Measurements from ENCODE around the gene PICK1. TPM values are rescaled to one million over a fixed set of nuclear protein-coding genes. Genes with fewer than 3 reads are reported as not detected.

Gene PICK1
- total RNA-seq, 1 experiment from 2014 or later, result 26.6 TPM

DNA sequence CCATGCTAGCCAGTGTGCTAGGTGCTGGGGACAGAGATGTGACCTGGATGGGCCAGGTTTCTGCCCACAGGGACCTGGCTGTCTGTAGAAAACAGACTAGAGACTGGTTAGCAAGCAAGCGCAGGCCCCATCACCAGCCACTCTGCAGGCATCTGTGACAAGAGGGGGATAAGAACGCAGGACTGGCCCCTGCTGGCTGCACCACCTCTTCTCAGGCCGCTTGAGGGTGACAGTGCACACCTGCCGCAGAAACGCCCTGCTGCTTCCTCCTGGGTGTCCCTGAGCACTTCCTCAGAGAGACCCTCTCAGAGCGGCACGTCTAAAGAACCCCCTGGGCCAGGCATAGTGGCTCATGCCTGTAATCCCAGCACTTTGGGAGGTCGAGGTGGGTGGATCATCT, 5.9 kb upstream of the PICK1 start:
- Histone ChIP-seq H3K36me3 (ENCODE audit: insufficient read depth, low read length, poor library complexity, severe bottlenecking) (no peaks in the 10 kb centered on the region), H3K4me1 (ENCODE audit: insufficient read depth, low read length, poor library complexity, severe bottlenecking) (no peaks in the 10 kb centered on the region), H3K4me3 (ENCODE audit: low read depth, low read length, poor library complexity, severe bottlenecking) (no peak overlapping the region), H3K27ac (ENCODE audit: low read depth, low read length, poor library complexity, severe bottlenecking) (no peak overlapping the region), H3K9me3 (ENCODE audit: low read depth, low read length, poor library complexity, severe bottlenecking) (no peaks in the 10 kb centered on the region), H3K27me3 (replicated peaks; ENCODE audit: insufficient read depth, low read depth, low read length, poor library complexity) (no peaks in the 10 kb centered on the region)
- BruUV-seq (replicated peaks), result no TSS peak
- no peak for DNase-seq (ENCODE audit: low spot score)
- CTCF ChIA-PET, result interaction anchor here (1.7 kb wide), 1 partner anchor 17 kb away, joined by 6 read pairs; no protein-coding TSS in a partner anchor
- POLR2A ChIA-PET (ENCODE audit: low non-redundant PET), result no interaction called here
- TF ChIP-seq EZH2 (IDR thresholded peaks at IDR 0.05; ENCODE audit: borderline replicate concordance, low read depth, low read length, poor library complexity, severe bottlenecking), result no peak
- TF ChIP-seq, protein P1, sequence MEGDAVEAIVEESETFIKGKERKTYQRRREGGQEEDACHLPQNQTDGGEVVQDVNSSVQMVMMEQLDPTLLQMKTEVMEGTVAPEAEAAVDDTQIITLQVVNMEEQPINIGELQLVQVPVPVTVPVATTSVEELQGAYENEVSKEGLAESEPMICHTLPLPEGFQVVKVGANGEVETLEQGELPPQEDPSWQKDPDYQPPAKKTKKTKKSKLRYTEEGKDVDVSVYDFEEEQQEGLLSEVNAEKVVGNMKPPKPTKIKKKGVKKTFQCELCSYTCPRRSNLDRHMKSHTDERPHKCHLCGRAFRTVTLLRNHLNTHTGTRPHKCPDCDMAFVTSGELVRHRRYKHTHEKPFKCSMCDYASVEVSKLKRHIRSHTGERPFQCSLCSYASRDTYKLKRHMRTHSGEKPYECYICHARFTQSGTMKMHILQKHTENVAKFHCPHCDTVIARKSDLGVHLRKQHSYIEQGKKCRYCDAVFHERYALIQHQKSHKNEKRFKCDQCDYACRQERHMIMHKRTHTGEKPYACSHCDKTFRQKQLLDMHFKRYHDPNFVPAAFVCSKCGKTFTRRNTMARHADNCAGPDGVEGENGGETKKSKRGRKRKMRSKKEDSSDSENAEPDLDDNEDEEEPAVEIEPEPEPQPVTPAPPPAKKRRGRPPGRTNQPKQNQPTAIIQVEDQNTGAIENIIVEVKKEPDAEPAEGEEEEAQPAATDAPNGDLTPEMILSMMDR (conservative IDR thresholded peaks at IDR 0.05; ENCODE audit: low read depth, low read length), result no peak
- intact Hi-C loops (cut with micrococcal nuclease; ENCODE audit: unreplicated experiment), result loop anchor here (5.0 kb wide), 1 partner anchor 521 kb away; the partner anchor contains the start of gene DMC1

DNA sequence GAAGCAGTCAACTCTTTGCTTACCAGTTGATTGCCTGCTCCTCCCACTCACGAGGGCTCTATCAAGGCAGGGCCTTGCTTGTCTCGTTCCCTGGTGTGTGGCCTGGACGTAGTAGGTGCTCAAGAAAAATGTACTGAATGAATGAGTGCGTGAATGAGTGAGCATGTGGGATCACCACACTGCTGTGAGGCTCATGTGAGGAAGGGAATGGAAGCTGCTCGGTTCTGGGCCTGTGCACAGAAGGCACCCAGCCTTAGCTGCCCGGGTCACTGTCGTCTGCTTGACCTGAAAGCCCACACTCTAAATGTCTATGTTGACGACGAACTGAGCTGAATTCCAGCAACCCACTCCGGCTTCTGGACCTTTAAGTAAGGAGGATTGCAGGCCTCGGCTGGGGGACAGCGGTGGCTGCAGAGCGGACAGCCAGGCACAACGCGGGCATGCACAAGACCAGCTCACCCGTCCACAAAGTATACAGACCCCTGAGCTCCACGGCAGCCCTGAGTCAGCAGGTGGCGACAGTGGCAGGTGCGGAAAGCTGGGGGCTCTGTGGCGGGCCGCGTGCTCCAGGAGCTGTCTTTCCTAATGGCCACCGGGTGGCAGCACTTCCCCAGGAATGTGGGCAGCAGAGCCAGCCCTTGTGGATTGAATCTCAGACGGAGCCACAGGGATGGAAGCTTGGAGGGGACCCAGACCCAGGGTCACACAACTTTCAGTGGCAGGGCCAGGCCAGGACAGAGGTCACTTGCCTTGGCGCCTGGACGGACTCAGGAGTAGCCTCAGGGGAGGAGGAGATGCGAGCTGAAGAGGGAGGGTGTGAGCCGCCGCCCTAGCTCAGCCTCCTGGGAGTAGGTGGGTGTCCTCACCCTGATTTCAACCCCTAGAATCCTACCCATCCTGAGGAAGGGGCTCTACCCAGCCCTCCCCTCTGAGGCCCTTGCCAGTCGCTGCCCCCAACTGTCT, 5.0 kb upstream of the PICK1 start:
- BruUV-seq (replicated peaks), result no TSS peak
- peak; percentile 85 for DNase-seq (ENCODE audit: low spot score)
- no peaks in the 10 kb centered on the region for H3K27me3 ChIP-seq (replicated peaks; ENCODE audit: insufficient read depth, low read depth, low read length, poor library complexity)

DNA sequence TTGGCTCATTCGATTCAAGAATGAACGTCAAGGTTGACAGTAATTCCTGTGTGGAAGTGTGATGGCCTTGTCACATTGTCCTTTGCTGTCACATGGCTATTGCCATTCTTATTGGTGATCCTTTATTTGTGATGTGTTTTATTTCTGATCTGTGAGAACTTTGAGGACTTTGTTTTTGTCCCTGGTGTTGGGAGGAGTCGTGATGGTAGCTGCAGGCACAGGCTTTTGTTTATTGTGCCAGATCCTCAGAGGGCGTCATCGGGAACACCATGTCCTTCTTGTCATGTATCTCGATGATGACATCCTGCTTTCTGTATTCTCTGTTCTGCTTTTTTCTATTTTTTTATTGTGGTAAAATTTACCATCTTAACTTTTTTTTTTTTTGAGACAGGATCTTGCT, 5.6 kb downstream of the PICK1 start:
- H3K27me3 ChIP-seq (replicated peaks; ENCODE audit: insufficient read depth, low read depth, low read length, poor library complexity), result no peaks in the 10 kb centered on the region
- no TSS peak for BruUV-seq (replicated peaks)
- DNase-seq (ENCODE audit: low spot score), result no peak
- POLR2A ChIA-PET (ENCODE audit: low non-redundant PET), result no interaction called here
- H3K4me1 ChIP-seq (ENCODE audit: insufficient read depth, low read length, poor library complexity, severe bottlenecking), result peaks cover 5% of the 10 kb centered on the region
- no peak overlapping the region for H3K4me3 ChIP-seq (ENCODE audit: low read depth, low read length, poor library complexity, severe bottlenecking)
- CTCF ChIA-PET, result no interaction called here
- no peaks in the 10 kb centered on the region for H3K9me3 ChIP-seq (ENCODE audit: low read depth, low read length, poor library complexity, severe bottlenecking)
- H3K27ac ChIP-seq (ENCODE audit: low read depth, low read length, poor library complexity, severe bottlenecking), result no peak overlapping the region
- intact Hi-C loops (cut with micrococcal nuclease; ENCODE audit: unreplicated experiment), result no loop called here
- H3K36me3 ChIP-seq (ENCODE audit: insufficient read depth, low read length, poor library complexity, severe bottlenecking), result no peaks in the 10 kb centered on the region
- TF ChIP-seq, protein P1 (conservative IDR thresholded peaks at IDR 0.05; ENCODE audit: low read depth, low read length), result no peak
- no peak for TF ChIP-seq EZH2 (IDR thresholded peaks at IDR 0.05; ENCODE audit: borderline replicate concordance, low read depth, low read length, poor library complexity, severe bottlenecking)

More for the DNA sequence above, 5.0 kb upstream of the PICK1 start:
- TF ChIP-seq EZH2 (IDR thresholded peaks at IDR 0.05; ENCODE audit: borderline replicate concordance, low read depth, low read length, poor library complexity, severe bottlenecking), result no peak
- TF ChIP-seq, protein P1 (conservative IDR thresholded peaks at IDR 0.05; ENCODE audit: low read depth, low read length), result peak; percentile 96
- no peaks in the 10 kb centered on the region for H3K4me1 ChIP-seq (ENCODE audit: insufficient read depth, low read length, poor library complexity, severe bottlenecking)
- no peaks in the 10 kb centered on the region for H3K9me3 ChIP-seq (ENCODE audit: low read depth, low read length, poor library complexity, severe bottlenecking)
- intact Hi-C loops (cut with micrococcal nuclease; ENCODE audit: unreplicated experiment), result loop anchor here (2.0 to 5.0 kb wide), 2 partner anchors 301 to 520 kb away; partner anchors contain the start of gene DMC1
- POLR2A ChIA-PET (ENCODE audit: low non-redundant PET), result interaction anchor here (0.7 kb wide), 2 partner anchors 345 to 951 kb away, joined by 3 read pairs; no protein-coding TSS in a partner anchor
- no peaks in the 10 kb centered on the region for H3K36me3 ChIP-seq (ENCODE audit: insufficient read depth, low read length, poor library complexity, severe bottlenecking)
- H3K27ac ChIP-seq (ENCODE audit: low read depth, low read length, poor library complexity, severe bottlenecking), result no peak overlapping the region
- H3K4me3 ChIP-seq (ENCODE audit: low read depth, low read length, poor library complexity, severe bottlenecking), result no peak overlapping the region
- CTCF ChIA-PET, result interaction anchor here (0.6 to 1.7 kb wide), 11 partner anchors 9 to 951 kb away, joined by 3 to 13 read pairs (median 5); partner anchors contain the start of gene DMC1

Data from A673 (cell line).